SK-N-SH treated with all-trans-retinoic acid at 6 μM for 48 hours (cell line): ENCODE results near the gene HDDC3.

ENCODE experiments used
- ATAC-seq: fragments of 200-7000 bp; cut with Tn5 transposase; 3 replicates; pipeline ENCODE4 v1.9.1; 2020; ENCODE audit warnings: mild to moderate bottlenecking, moderate library complexity
- BACH2 ChIP-seq: fragments of 250-450 bp; sonication (Bioruptor Pico); IDR thresholded peaks from 2 replicates; pipeline ENCODE4 v1.9.0; 2021; ENCODE audit warnings: mild to moderate bottlenecking, borderline replicate concordance
- CREB5 ChIP-seq: fragments of 250-450 bp; sonication (Bioruptor Pico); IDR thresholded peaks from 2 replicates; pipeline ENCODE4 v1.5.1; 2020; ENCODE audit warnings: low read depth, mild to moderate bottlenecking, moderate library complexity
- CSRNP3 ChIP-seq: fragments of 250-450 bp; sonication (Bioruptor Pico); IDR thresholded peaks from 2 replicates; pipeline ENCODE4 v1.5.1; 2021; ENCODE audit warnings: mild to moderate bottlenecking, moderate library complexity
- ESRRG ChIP-seq: fragments of 250-450 bp; sonication (Bioruptor Pico); IDR thresholded peaks from 2 replicates; pipeline ENCODE4 v1.6.1; 2021; ENCODE audit warnings: mild to moderate bottlenecking
- GLIS3 ChIP-seq: fragments of 250-450 bp; sonication (Bioruptor Pico); IDR thresholded peaks from 2 replicates; pipeline ENCODE4 v1.5.0; 2020; ENCODE audit warnings: mild to moderate bottlenecking, moderate library complexity
- ISL1 ChIP-seq: fragments of 250-450 bp; sonication (Bioruptor Pico); IDR thresholded peaks from 2 replicates; pipeline ENCODE4 v2.1.2; 2022; ENCODE audit warnings: mild to moderate bottlenecking, moderate library complexity
- OSR1 ChIP-seq: fragments of 250-450 bp; sonication (Bioruptor Pico); IDR thresholded peaks from 2 replicates; pipeline ENCODE4 v1.8.0; 2022; ENCODE audit warnings: moderate library complexity, mild to moderate bottlenecking, inconsistent platforms
- PATZ1 ChIP-seq: fragments of 250-450 bp; sonication (Bioruptor Pico); IDR thresholded peaks from 2 replicates; pipeline ENCODE4 v1.8.0; 2020; ENCODE audit warnings: mild to moderate bottlenecking, moderate library complexity, borderline replicate concordance
- PPARA ChIP-seq: fragments of 250-450 bp; sonication (Bioruptor Pico); IDR thresholded peaks from 2 replicates; pipeline ENCODE4 v1.5.0; 2020; ENCODE audit warnings: mild to moderate bottlenecking, borderline replicate concordance
- RARB ChIP-seq: fragments of 250-450 bp; sonication (Bioruptor Pico); IDR thresholded peaks from 2 replicates; pipeline ENCODE4 v1.8.0; 2021; ENCODE audit warnings: mild to moderate bottlenecking, moderate library complexity
- SNAI2 ChIP-seq: fragments of 250-450 bp; sonication (Bioruptor Pico); IDR thresholded peaks from 2 replicates; pipeline ENCODE4 v1.5.0; 2020; ENCODE audit warnings: mild to moderate bottlenecking, moderate library complexity
- TCF4 ChIP-seq: fragments of 250-450 bp; sonication (Bioruptor Pico); IDR thresholded peaks from 2 replicates; pipeline ENCODE4 v1.8.0; 2021; ENCODE audit warnings: mild to moderate bottlenecking, moderate library complexity, borderline replicate concordance
- ZC3H10 ChIP-seq: fragments of 250-450 bp; sonication (Bioruptor Pico); IDR thresholded peaks from 2 replicates; pipeline ENCODE4 v1.5.1; 2021; ENCODE audit warnings: mild to moderate bottlenecking, moderate library complexity
- ZFP3 ChIP-seq: fragments of 250-450 bp; sonication (Bioruptor Pico); IDR thresholded peaks from 2 replicates; pipeline ENCODE4 v1.5.0; 2020; ENCODE audit warnings: mild to moderate bottlenecking, moderate library complexity
- ZFP30 ChIP-seq: fragments of 450-650 bp; formaldehyde crosslinking; IDR thresholded peaks from 2 replicates; pipeline ENCODE4 v1.5.0; 2022; ENCODE audit warnings: mild to moderate bottlenecking, moderate library complexity
- ZNF70 ChIP-seq: fragments of 450-650 bp; formaldehyde crosslinking; IDR thresholded peaks from 2 replicates; pipeline ENCODE4 v1.5.0; 2020; ENCODE audit warnings: mild to moderate bottlenecking, moderate library complexity
- ZNF8 ChIP-seq: fragments of 450-650 bp; formaldehyde crosslinking; IDR thresholded peaks from 2 replicates; pipeline ENCODE4 v1.5.0; 2020; ENCODE audit warnings: mild to moderate bottlenecking, moderate library complexity
- TF ChIP-seq, protein P1 (sequence below): fragments of 250-450 bp; sonication (Bioruptor Pico); IDR thresholded peaks from 2 replicates; pipeline ENCODE4 v1.8.0; 2021; ENCODE audit warnings: low read depth, mild to moderate bottlenecking, moderate library complexity, borderline replicate concordance
- TF ChIP-seq, protein P2 (sequence below): fragments of 250-450 bp; sonication (Bioruptor Pico); IDR thresholded peaks from 2 replicates; pipeline ENCODE4 v1.5.0; 2020; ENCODE audit warnings: mild to moderate bottlenecking, moderate library complexity

HDDC3 gene

DNA sequence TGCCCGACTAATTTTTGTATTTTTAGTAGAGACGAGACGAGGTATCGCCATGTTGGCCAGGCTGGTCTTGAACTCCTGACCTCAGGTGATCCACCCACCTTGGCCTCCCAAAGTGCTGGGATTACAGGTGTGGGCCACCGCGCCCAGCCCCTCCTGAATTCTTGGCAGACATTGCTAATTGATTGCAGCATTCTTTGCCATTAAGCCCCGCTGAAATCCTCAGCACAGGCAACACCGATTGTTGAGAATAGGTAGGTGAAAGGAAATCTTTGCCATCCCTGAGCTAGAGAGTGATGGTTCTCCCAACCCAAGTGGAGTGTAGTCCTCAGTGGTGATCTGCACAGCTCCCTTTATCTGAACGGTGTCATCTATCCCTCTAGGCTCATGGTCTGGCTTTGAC is 27.6 kb downstream of the HDDC3 start:
- ATAC-seq: no peak
- no peak for TF ChIP-seq ZFP3 (CRISPR knock-in tag)
- TF ChIP-seq, protein P1, sequence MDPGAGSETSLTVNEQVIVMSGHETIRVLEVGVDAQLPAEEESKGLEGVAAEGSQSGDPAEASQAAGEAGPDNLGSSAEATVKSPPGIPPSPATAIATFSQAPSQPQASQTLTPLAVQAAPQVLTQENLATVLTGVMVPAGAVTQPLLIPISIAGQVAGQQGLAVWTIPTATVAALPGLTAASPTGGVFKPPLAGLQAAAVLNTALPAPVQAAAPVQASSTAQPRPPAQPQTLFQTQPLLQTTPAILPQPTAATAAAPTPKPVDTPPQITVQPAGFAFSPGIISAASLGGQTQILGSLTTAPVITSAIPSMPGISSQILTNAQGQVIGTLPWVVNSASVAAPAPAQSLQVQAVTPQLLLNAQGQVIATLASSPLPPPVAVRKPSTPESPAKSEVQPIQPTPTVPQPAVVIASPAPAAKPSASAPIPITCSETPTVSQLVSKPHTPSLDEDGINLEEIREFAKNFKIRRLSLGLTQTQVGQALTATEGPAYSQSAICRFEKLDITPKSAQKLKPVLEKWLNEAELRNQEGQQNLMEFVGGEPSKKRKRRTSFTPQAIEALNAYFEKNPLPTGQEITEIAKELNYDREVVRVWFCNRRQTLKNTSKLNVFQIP (CRISPR knock-in tag): no peak
- no peak for TF ChIP-seq BACH2 (CRISPR knock-in tag)
- no peak for TF ChIP-seq SNAI2 (CRISPR knock-in tag)
- no peak for TF ChIP-seq ZC3H10
- no peak for TF ChIP-seq GLIS3 (CRISPR knock-in tag)
- no peak for TF ChIP-seq PPARA (CRISPR knock-in tag)
- TF ChIP-seq ESRRG (CRISPR knock-in tag): no peak
- TF ChIP-seq CSRNP3 (CRISPR knock-in tag): no peak
- TF ChIP-seq, protein P2, sequence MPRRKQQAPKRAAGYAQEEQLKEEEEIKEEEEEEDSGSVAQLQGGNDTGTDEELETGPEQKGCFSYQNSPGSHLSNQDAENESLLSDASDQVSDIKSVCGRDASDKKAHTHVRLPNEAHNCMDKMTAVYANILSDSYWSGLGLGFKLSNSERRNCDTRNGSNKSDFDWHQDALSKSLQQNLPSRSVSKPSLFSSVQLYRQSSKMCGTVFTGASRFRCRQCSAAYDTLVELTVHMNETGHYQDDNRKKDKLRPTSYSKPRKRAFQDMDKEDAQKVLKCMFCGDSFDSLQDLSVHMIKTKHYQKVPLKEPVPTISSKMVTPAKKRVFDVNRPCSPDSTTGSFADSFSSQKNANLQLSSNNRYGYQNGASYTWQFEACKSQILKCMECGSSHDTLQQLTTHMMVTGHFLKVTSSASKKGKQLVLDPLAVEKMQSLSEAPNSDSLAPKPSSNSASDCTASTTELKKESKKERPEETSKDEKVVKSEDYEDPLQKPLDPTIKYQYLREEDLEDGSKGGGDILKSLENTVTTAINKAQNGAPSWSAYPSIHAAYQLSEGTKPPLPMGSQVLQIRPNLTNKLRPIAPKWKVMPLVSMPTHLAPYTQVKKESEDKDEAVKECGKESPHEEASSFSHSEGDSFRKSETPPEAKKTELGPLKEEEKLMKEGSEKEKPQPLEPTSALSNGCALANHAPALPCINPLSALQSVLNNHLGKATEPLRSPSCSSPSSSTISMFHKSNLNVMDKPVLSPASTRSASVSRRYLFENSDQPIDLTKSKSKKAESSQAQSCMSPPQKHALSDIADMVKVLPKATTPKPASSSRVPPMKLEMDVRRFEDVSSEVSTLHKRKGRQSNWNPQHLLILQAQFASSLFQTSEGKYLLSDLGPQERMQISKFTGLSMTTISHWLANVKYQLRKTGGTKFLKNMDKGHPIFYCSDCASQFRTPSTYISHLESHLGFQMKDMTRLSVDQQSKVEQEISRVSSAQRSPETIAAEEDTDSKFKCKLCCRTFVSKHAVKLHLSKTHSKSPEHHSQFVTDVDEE (CRISPR knock-in tag): no peak
- no peak for TF ChIP-seq ZNF70 (CRISPR knock-in tag)
- no peak for TF ChIP-seq OSR1 (CRISPR knock-in tag)
- TF ChIP-seq CREB5 (CRISPR knock-in tag): no peak
- no peak for TF ChIP-seq ZFP30
- TF ChIP-seq RARB (CRISPR knock-in tag): no peak
- no peak for TF ChIP-seq PATZ1 (CRISPR knock-in tag)
- TF ChIP-seq, all 23 proteins: peak for 0

DNA sequence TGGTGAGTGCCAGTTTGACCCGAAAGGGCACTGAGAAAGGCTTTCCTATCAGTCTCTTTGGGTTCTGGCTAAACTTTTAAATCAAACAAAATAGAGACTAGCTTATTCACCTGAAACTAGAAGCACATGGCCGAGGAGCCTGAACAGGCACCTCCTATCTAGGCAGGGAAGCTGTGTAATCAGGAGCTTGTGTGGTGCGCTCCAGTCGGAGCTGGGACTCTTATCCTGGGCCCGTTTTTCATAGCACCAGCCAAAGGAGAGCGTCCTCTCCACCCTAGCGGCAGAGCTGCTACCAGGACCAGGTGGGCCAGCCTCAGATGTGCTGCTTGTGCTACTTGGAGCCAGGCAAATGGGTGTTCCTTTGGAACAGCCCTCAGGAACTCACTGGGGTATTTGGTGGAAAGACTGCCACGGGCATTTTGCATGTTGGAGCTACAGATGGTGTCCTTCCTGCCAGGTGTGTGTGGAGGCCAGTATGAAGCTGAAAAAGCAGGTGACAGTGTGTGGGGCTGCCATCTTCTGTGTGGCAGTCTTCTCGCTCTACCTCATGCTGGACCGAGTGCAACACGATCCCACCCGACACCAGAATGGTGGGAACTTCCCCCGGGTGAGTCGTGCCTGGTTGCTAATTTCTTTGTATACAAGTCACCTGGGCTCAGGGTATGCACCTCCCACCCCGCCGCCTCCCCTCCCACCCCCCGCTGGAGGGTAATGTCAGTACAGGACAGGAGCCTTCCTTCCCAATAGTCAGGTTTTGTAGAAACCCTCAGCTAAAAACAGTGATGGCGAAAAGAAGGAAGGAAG is 28.4 kb downstream of the HDDC3 start:
- TF ChIP-seq RARB (CRISPR knock-in tag) (no peak), ZFP3 (CRISPR knock-in tag) (no peak), PPARA (CRISPR knock-in tag) (no peak), CREB5 (CRISPR knock-in tag) (no peak), GLIS3 (CRISPR knock-in tag) (no peak), CSRNP3 (CRISPR knock-in tag) (no peak), ISL1 (CRISPR knock-in tag) (no peak), ZFP30 (no peak), TCF4 (CRISPR knock-in tag) (no peak), PATZ1 (CRISPR knock-in tag) (no peak), ZNF8 (no peak), ZNF70 (CRISPR knock-in tag) (no peak)
- ATAC-seq: peak; percentile 1; the same call in 1 of the 3 replicates
